Stimulated activated CD4-positive, alpha-beta T cell treated with anti-CD3 and anti-CD28 coated beads, Interleukin-12 subunit alpha, Interleukin-12 subunit beta, amount 100 ng/mL, for 24 hours (primary cell): ENCODE data around the gene POLN.

Experiments
- DNase-seq, 2 experiments: peaks; one replicate each; pipeline ENCODE4 v3.0.0-alpha.2; 2020; ENCODE audit warnings: low read depth in 2 of 2

Gene POLN

DNA sequence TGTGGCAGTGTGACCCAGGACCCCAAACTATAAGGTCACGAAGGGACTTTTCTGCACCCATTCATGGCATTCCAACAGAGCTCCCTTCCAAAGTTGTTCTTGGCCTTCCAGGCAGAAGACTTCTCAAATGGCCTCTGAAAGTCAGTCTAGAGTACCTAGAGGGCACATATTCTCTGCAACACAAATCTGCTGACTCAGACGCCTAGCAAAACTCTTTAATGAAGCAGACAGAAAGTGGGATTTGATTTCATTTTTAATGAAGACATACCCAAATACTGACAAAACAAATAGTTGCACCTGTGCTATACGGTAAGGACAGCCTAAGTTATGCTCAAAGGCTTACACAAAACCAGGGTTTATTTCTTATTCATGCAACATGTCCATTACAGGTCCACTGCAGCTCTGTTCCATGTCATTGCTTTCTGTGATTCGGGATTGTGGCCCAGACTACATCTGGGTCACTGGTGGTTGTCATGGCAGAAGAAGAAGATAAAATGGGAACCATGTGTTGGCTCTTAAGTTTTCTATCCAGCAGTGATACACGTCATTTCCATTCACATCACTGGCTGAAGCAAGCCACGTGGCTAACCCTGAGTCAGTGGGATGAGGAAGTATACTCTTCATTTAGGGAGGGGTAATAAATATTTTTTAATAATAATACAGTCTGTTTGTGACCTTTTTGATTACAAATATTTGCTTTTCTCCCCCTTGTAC is 125.1 kb downstream of the POLN start:
- no peak for DNase-seq

DNA sequence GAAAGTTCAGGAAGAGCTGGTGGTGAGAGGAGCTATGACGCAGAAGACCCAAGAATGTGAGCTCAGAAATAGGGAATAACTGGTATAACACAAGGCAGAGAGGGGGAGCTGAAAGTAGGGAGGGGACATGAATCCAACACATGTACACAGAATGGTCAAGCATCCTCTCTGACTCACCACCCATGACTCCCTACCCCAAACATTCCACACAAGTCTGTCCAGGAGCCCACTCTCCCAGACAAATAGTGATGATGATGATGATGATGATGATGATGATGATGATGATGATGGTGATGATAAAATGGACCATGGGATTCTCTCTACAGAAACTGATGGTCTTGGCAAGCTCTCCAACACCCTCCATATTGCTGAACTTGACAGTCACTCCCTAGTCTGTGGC is 136.4 kb downstream of the POLN start:
- no peak for DNase-seq

- DNase-seq, result no peak
Measured at GRCh38 chr4:2104556-2105345, 137.2 kb downstream of the POLN start.

DNA sequence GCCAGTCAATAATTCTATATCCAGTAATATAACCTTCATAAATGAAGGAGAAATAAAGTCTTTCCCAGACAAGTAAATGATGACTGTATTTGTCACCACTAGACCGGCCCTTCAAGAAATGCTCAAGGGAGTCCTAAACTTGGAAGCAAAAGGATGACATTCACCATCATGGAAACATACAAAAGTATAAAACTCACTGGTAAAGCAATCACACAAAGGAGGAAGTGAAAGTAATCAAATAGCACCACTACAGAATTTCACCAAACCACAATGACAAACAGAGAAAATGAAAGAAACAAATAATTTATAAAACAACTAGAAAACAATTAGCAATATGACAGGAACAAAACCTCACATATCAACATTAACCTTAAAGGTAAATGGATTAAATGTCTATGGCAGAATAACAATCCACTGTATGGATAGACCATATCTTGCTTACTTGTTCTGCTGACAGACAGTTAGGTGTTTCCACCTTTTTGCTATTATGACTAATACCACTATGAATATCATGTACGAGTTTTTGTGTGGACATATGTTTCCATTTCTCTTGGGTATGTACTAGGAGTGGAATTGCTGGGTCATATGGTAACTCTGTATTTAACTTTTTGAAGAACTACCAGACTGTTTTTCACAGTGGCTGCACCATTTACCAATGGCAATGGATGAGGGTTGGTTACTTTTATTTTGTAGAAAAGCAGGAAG is 137.9 kb downstream of the POLN start:
- no peak for DNase-seq

DNA sequence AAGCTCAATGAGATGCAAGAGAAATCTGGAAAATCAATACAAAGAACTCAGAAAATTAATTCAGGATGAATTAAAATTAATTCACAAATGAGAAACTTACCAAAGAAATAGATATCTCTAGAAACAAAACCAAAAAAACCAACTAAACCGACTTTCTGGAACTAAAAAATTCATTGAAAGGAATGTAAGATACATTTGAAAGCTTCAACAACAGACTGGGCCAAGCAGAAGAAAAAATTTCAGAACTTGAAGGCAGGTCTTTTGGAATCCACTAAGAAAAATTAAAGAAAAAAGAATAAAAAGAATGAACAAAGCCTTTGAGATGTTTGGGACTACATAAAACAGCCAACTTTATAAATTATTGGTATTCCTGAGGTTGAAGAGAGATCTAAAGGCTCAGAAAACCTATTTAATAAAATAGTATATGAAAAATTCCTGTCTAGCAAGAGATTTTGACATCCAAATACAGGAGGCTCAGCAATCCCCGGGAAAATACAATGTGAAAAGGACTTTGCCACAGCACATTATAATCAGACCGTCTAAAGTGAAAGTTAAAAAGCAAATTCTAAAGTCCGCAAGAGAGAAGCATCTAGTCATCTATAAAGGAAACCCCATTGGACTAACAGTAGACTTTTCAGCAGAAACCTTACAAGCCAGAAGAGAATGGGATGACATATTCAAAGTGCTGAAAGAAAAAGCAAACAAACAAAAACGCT is 138.6 kb downstream of the POLN start:
- no peak for DNase-seq

GRCh38 chr4:2102045-2102883 is 139.7 kb downstream of the POLN start:
- DNase-seq, result no peak

- no peak for DNase-seq
Measured at GRCh38 chr4:2101346-2102044, 140.4 kb downstream of the POLN start.

DNA sequence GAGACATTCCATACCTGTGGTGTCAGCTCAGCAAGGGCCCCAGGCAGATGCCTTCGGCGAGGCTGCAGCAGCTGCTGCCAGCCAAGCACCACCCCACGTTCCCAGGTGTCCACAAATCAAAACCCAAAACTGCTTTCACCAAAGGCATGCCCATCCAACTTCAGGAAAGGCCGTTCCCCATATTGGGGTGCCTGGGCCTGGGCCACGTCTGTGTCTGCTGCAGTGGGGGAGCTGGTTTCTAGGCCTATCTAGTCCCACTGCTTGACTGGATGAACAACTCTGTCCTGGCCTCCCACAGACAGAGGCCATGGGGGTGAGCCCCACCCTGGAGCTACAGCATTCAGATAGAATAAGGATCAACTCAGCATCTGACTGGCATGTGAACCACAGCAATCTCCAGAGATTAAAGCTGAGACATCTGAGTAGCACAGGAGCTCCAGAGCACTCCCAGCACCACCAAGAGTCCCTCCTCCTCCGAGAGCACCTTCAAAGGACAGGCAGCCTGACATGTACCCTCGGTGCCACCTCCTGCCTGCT is 145.8 kb downstream of the POLN start:
- DNase-seq, result no peak

GRCh38 chr4:2095236-2096072 is 146.5 kb downstream of the POLN start:
- no peak for DNase-seq

DNA sequence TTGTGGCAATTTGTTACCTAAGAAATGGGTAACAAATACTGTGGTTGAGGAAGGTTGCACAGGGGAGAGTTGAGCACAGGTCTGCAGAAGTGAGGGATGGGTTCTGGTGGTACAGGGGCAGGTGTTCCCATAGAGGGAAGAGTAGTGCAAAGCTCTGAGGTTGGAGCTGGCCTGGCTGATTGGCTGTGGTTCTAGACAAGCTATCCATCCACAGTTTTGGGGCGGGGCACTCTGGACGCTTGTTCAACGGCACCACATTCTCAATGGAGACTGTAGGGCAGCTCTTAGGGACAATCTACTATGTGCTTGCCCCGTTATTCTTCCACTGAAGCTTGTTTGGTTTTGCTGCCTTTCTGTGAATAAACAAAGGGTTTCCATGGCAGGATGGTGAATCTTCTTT is 147.4 kb downstream of the POLN start:
- no peak for DNase-seq

- no peak for DNase-seq
Measured at GRCh38 chr4:2093265-2093664, 148.7 kb downstream of the POLN start.

DNA sequence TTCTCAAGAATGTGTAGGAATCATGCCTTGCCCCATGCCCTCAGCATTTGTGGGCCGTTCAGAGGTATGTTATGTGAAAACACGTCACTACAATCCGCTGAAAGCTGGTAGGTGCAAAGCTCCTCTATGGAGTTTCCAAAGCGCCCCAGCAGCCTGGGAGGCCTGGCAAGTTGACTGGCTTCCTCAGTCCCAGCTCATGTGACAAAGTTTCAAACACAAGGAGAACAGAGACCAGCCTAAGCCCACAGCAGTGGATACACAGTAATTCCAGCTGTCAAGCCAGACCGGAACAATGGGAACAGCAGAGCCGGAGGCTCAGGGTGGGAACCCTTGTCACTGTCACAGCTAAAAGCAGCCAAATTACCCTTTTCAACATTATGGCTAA is 149.3 kb downstream of the POLN start:
- no peak for DNase-seq

GRCh38 chr4:2091990-2092668 is 149.8 kb downstream of the POLN start:
- no peak for DNase-seq

- no peak for DNase-seq
Measured at GRCh38 chr4:2090642-2091041, 151.3 kb downstream of the POLN start.

- DNase-seq, result no peak
Measured at GRCh38 chr4:2089222-2089621, 152.7 kb downstream of the POLN start.

- no peak for DNase-seq
Measured at GRCh38 chr4:2087170-2087569, 154.8 kb downstream of the POLN start.

- no peak for DNase-seq
Measured at GRCh38 chr4:2085496-2085901, 156.4 kb downstream of the POLN start.

DNA sequence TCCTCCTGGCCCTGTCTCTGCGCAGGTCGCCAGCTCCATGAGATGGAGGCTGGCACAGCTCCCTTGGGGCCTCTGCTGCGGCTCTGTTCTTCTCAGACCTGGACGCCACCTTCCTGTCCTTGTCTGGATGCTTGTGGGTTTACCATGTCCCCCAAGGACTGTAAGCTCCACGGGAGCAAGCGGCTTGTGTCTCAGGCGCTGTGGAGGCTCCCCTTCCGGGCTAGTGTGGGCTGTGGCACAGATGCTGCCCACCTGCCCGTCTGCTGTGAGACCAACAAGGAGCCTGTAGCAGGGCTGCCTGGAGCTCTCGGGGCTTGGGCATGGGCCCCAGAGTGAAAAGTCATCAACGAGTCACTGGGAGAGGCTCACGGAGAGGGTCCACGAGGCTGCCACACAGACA is 157.6 kb downstream of the POLN start:
- no peak for DNase-seq

- DNase-seq, result no peak
Measured at GRCh38 chr4:2083826-2084160, 158.1 kb downstream of the POLN start.
